Heart left ventricle (tissue), 16 donors: ENCODE results near the gene NOP56. TPM values are rescaled to one million over a fixed set of nuclear protein-coding genes. Genes with fewer than 3 reads are reported as not detected.

Source experiments
- ATAC-seq, 4 donors: fragments of 200-7000 bp; cut with Tn5 transposase; one replicate each; pipeline ENCODE4 v1.9.1; 2020 to 2022; ENCODE audit warnings: moderate library complexity in 4 of 4, mild to moderate bottlenecking in 3 of 4, moderate number of reproducible peaks in 1 of 4
- DNase-seq, 5 donors: peaks; one replicate each; pipeline ENCODE4 v3.0.0-alpha.2; 2020
- H3K27ac ChIP-seq, 12 donors: fragments of 200-600 bp; sonication (generic) in 4 of 12; one replicate each; pipeline versions ENCODE4 v1.5.0 to v1.8.0; 2016 to 2022; ENCODE audit warnings: mild to moderate bottlenecking in 2 of 12
- H3K27me3 ChIP-seq, 9 donors: fragments of 200-600 bp; sonication (generic) in 2 of 9; one replicate each; pipeline versions ENCODE4 v1.5.1 to v1.8.0; 2016 to 2022; ENCODE audit warnings: mild to moderate bottlenecking in 3 of 9
- H3K36me3 ChIP-seq, 9 donors: fragments of 200-600 bp; sonication (generic) in 2 of 9; one replicate each; pipeline versions ENCODE4 v1.5.0 to v1.8.0; 2018 to 2022; ENCODE audit warnings: mild to moderate bottlenecking in 2 of 9
- H3K4me1 ChIP-seq, 12 donors: fragments of 200-600 bp; sonication (generic) in 4 of 12; one replicate each; pipeline versions ENCODE4 v1.5.0 to v1.8.0; 2016 to 2022; ENCODE audit warnings: mild to moderate bottlenecking in 3 of 12
- H3K4me3 ChIP-seq, 12 donors: fragments of 200-600 bp; sonication (generic) in 4 of 12; one replicate each; pipeline versions ENCODE4 v1.5.0 to v1.8.0; 2017 to 2022; ENCODE audit warnings: mild to moderate bottlenecking in 9 of 12, moderate library complexity in 4 of 12
- H3K9me3 ChIP-seq, 12 donors: fragments of 200-600 bp; sonication (generic) in 4 of 12; one replicate each; pipeline versions ENCODE4 v1.5.0 to v1.8.0; 2016 to 2022; ENCODE audit warnings: mild to moderate bottlenecking in 1 of 12
- CTCF ChIP-seq, 12 donors: fragments of 200-600 bp; sonication (generic) in 4 of 12; IDR thresholded peaks; one replicate each; pipeline versions ENCODE4 v1.5.0 to v1.8.0; 2018 to 2022; ENCODE audit warnings: antibody characterized with exemption in 12 of 12, mild to moderate bottlenecking in 5 of 12
- POLR2A ChIP-seq, 2 donors: fragments of 450-650 bp; IDR thresholded peaks; one replicate each; pipeline ENCODE4 v1.6.1; 2017; ENCODE audit warnings: antibody characterized with exemption in 2 of 2, mild to moderate bottlenecking in 2 of 2, moderate library complexity in 2 of 2
- WGBS, 4 donors: extraction: QIAGEN DNeasy Blood & Tissue Kit in 2 of 4; methylation state at CpG; one replicate each; pipeline versions ENCODE4 v1.1.5 to v1.1.7; 2013 to 2018; 5-methylcytosine and 5-hydroxymethylcytosine counted together
- intact Hi-C, 10 donors: fragments of 100-400 bp; cut with DNase I; formaldehyde crosslinking; loops; one replicate each; pipeline versions ENCODE4 v1.11.1 to v1.14.2; 2022
- polyA plus RNA-seq, 2 donors: library from polyadenylated mRNA; stranded (reverse); fragments of 200-250 nt; gene quantifications; one replicate each; pipeline ENCODE4 v1.2.3, GENCODE V29; 2013
- total RNA-seq, 9 donors: library from RNA; depleted of rRNA in 2 of 9; stranded (reverse); fragments of >200 nt in 2 of 9; fragmentation: NEBNext Ultra II Directional in 3 of 9; extraction: Animal tissue kit (Norgen Biotek cat#: 25700) in 3 of 9; gene quantifications; one replicate each; pipeline versions ENCODE4 v1.1.0 to v1.2.4, GENCODE V29; 2016 to 2023
- donor health status: ischemic (EF 13 %, LVEDD 7.1; RV severe dilation, severe dysfunction).
- donor health status: healthy with polysubstance abuse.
- donor health status: DM: no; HTN: yes; CAD: no.
- donor health status: DM: no; HTN: no; CAD: no.
- donor health status: ischemic (EF 25% LVEDD 6.9; RV normal size, moderate dysfunction).
- donor health status: ischemic (EF 25% LVEDD 5.7; RV mildly dilated, moderate dysfunction).
- donor health status: healthy.
- donor health status: DM: yes; HTN: yes; CAD: no.
- donor health status: ischemic (EF 35%, LVEDD 5.7; RV mildly dilated, moderate dysfunction).
- donor health status: nonischemic (EF 11% LVEDD 7.7; RV severe dilation, severe dysfunction).
- donor health status: DM: yes; HTN: yes; CAD: no.
- donor health status: PGD.
- donor health status: ischemic (EF 29% LVEDD 5.4; RV normal size, mild dysfunction).
- donor health status: nonischemic (EF 23%, LVEDD 6.1; RV moderate dilation, normal function).

The NOP56 gene
- total and polyA plus RNA-seq, 11 donors = 24.6 to 78.8 (median 51.0) TPM

- TF ChIP-seq POLR2A (IDR thresholded peaks at IDR 0.05) = no peak
- H3K36me3 ChIP-seq = peaks cover under 1 to 70% (median 66%) of the 10 kb centered on the region in 9 donors
- no peak for ATAC-seq
- H3K27me3 ChIP-seq = no peaks in the 10 kb centered on the region
- peaks cover 4 to 28% (median 20%) of the 10 kb centered on the region in 12 donors for H3K4me1 ChIP-seq
- WGBS, 4 donors = 91 to 94% (median 92%) methylated on average over 16 to 17 of the region's 17 CpGs
- no peaks in the 10 kb centered on the region for H3K9me3 ChIP-seq
- H3K27ac ChIP-seq = no peak overlapping the region
- intact Hi-C loops = no loop called here
- DNase-seq = no peak
- no peak overlapping the region for H3K4me3 ChIP-seq
These were observed 3.1 kb downstream of the NOP56 start for GRCh38 chr20:2655331-2656116.

- H3K36me3 ChIP-seq = peaks cover 2 to 80% (median 77%) of the 10 kb centered on the region in 9 donors
- DNase-seq = no peak
- WGBS, 4 donors = 87 to 93% (median 90%) methylated on average over 12 of the region's 12 CpGs
These were observed 4.2 kb downstream of the NOP56 start for GRCh38 chr20:2656471-2657117.

GRCh38 chr20:2657241-2657640, 4.8 kb downstream of the NOP56 start:
- H3K4me1 ChIP-seq = peaks cover 4 to 18% (median 13%) of the 10 kb centered on the region in 12 donors
- no peaks in the 10 kb centered on the region for H3K27me3 ChIP-seq
- TF ChIP-seq POLR2A (IDR thresholded peaks at IDR 0.05) (no peak), CTCF (IDR thresholded peaks at IDR 0.05) (no peak)
- 56 to 72% (median 62%) methylated on average over 5 of the region's 5 CpGs for WGBS, 4 donors
- intact Hi-C loops = no loop called here
- H3K27ac ChIP-seq = no peak overlapping the region
- H3K9me3 ChIP-seq = no peaks in the 10 kb centered on the region
- peaks cover 2 to 86% (median 84%) of the 10 kb centered on the region in 9 donors for H3K36me3 ChIP-seq
- no peak for DNase-seq
- ATAC-seq = no peak
- H3K4me3 ChIP-seq = no peak overlapping the region

More at GRCh38 chr20:2656471-2657117, 4.2 kb downstream of the NOP56 start:
- TF ChIP-seq CTCF (IDR thresholded peaks at IDR 0.05) = no peak
- TF ChIP-seq POLR2A (IDR thresholded peaks at IDR 0.05) = no peak
- ATAC-seq = no peak
- Histone ChIP-seq H3K4me1 (peaks cover 4 to 20% (median 14%) of the 10 kb centered on the region in 12 donors), H3K4me3 (no peak overlapping the region), H3K27ac (no peak overlapping the region), H3K9me3 (no peaks in the 10 kb centered on the region), H3K27me3 (no peaks in the 10 kb centered on the region)
- intact Hi-C loops = no loop called here

GRCh38 chr20:2657674-2658073, 5.2 kb downstream of the NOP56 start:
- 68 to 87% (median 84%) methylated on average over 5 of the region's 5 CpGs for WGBS, 4 donors
- no peak for ATAC-seq
- Histone ChIP-seq H3K4me1 (peaks cover 4 to 19% (median 13%) of the 10 kb centered on the region in 12 donors), H3K27me3 (no peaks in the 10 kb centered on the region), H3K27ac (no peak overlapping the region), H3K36me3 (peaks cover 2 to 90% (median 88%) of the 10 kb centered on the region in 9 donors), H3K4me3 (no peak overlapping the region), H3K9me3 (no peaks in the 10 kb centered on the region)
- intact Hi-C loops = no loop called here
- no peak for DNase-seq
- TF ChIP-seq CTCF (IDR thresholded peaks at IDR 0.05) = no peak
